CD14-positive monocyte (primary cell): ENCODE results near the gene P2RX6. TPM values are rescaled to one million over a fixed set of nuclear protein-coding genes. Genes with fewer than 3 reads are reported as not detected.
A peak's percentile ranks its signal among the peaks of the same experiment; 100 is the strongest.

Source experiments
- DNase-seq, 3 donors: peaks; one replicate each; pipeline ENCODE4 v3.0.0-alpha.2; 2011 to 2022
- H2AFZ ChIP-seq: 2 replicates; pipeline ENCODE4 v1.6.0; 2012; ENCODE audit warnings: mild to moderate bottlenecking, low read depth, low read length, inconsistent platforms; ENCODE audit not compliant: insufficient read depth, poor library complexity, severe bottlenecking
- H3K27ac ChIP-seq, 2 donors: 1 replicate in 1 of 2; 2 replicates in 1 of 2; pipeline ENCODE4 v1.5.1; 2012 to 2013; ENCODE audit warnings: low read length in 2 of 2, control low read depth in 1 of 2, inconsistent platforms in 1 of 2, low read depth in 1 of 2, mild to moderate bottlenecking in 1 of 2
- H3K27me3 ChIP-seq, 2 donors: one replicate each; pipeline versions ENCODE4 v1.6.0 to v1.6.1; 2011 to 2013; ENCODE audit warnings: low read length in 2 of 2; ENCODE audit not compliant: control insufficient read depth in 2 of 2, insufficient read depth in 2 of 2
- H3K36me3 ChIP-seq, 2 donors: replicated peaks in 1 of 2; 1 replicate in 1 of 2; 2 replicates in 1 of 2; pipeline versions ENCODE4 v1.5.1 to v1.6.1; 2012 to 2013; ENCODE audit warnings: low read length in 2 of 2, control low read depth in 1 of 2, inconsistent platforms in 1 of 2, mild to moderate bottlenecking in 1 of 2; ENCODE audit not compliant: insufficient read depth in 2 of 2, control insufficient read depth in 1 of 2
- H3K4me1 ChIP-seq, 2 donors: 1 replicate in 1 of 2; 2 replicates in 1 of 2; pipeline versions ENCODE4 v1.5.1 to v1.6.1; 2012 to 2013; ENCODE audit warnings: low read length in 2 of 2, control low read depth in 1 of 2, inconsistent platforms in 1 of 2, mild to moderate bottlenecking in 1 of 2, moderate library complexity in 1 of 2; ENCODE audit not compliant: insufficient read depth in 2 of 2, control insufficient read depth in 1 of 2
- H3K4me2 ChIP-seq: replicated peaks from 2 replicates; pipeline ENCODE3; 2012; ENCODE audit warnings: low read length, moderate library complexity, mild to moderate bottlenecking; ENCODE audit not compliant: poor library complexity, severe bottlenecking; ENCODE audit errors: extremely low read depth
- H3K4me3 ChIP-seq, 3 experiments: fragments of 200-600 bp in 1 of 3; sonication (generic) in 1 of 3; replicated peaks in 1 of 3; 1 replicate in 2 of 3; 2 replicates in 1 of 3; pipeline ENCODE4 v1.5.1; 2011 to 2013; ENCODE audit warnings: low read length in 3 of 3, mild to moderate bottlenecking in 3 of 3, control low read depth in 2 of 3, low read depth in 2 of 3, inconsistent platforms in 1 of 3, moderate library complexity in 1 of 3
- H3K79me2 ChIP-seq: 2 replicates; pipeline ENCODE4 v1.6.0; 2012; ENCODE audit warnings: mild to moderate bottlenecking, control low read depth, inconsistent platforms, low read length, moderate library complexity; ENCODE audit not compliant: insufficient read depth
- H3K9ac ChIP-seq: 2 replicates; pipeline ENCODE4 v1.6.0; 2017; ENCODE audit warnings: low read length, mild to moderate bottlenecking; ENCODE audit not compliant: insufficient read depth, poor library complexity, severe bottlenecking
- H3K9me3 ChIP-seq, 2 donors: replicated peaks in 1 of 2; 1 replicate in 1 of 2; 2 replicates in 1 of 2; pipeline versions ENCODE4 v1.5.1 to v1.6.1; 2012 to 2013; ENCODE audit warnings: low read length in 2 of 2, control low read depth in 1 of 2; ENCODE audit not compliant: control insufficient read depth in 1 of 2, insufficient read depth in 1 of 2
- H4K20me1 ChIP-seq: 2 replicates; pipeline ENCODE4 v1.6.0; 2012; ENCODE audit warnings: mild to moderate bottlenecking, low read length, control low read depth, moderate library complexity; ENCODE audit not compliant: insufficient read depth
- H3K27ac Mint-ChIP-seq, 7 donors: one replicate each; pipeline ENCODE4 v1.8.0; 2020; ENCODE audit warnings: mild to moderate bottlenecking in 7 of 7, mixed read lengths in 7 of 7, moderate library complexity in 6 of 7, inconsistent platforms in 2 of 7
- H3K27me3 Mint-ChIP-seq, 3 donors: one replicate each; pipeline ENCODE4 v1.8.0; 2021 to 2022; ENCODE audit warnings: low read depth in 3 of 3, mild to moderate bottlenecking in 3 of 3, mixed read lengths in 3 of 3, moderate library complexity in 3 of 3, inconsistent platforms in 1 of 3
- H3K36me3 Mint-ChIP-seq, 2 donors: one replicate each; pipeline ENCODE4 v1.8.0; 2020; ENCODE audit warnings: mixed read lengths in 2 of 2, inconsistent platforms in 1 of 2, mild to moderate bottlenecking in 1 of 2
- H3K4me1 Mint-ChIP-seq: one replicate; pipeline ENCODE4 v1.8.0; 2020; ENCODE audit warnings: mild to moderate bottlenecking, mixed read lengths
- H3K4me3 Mint-ChIP-seq, 2 donors: one replicate each; pipeline ENCODE4 v1.8.0; 2020; ENCODE audit warnings: mild to moderate bottlenecking in 2 of 2, mixed read lengths in 2 of 2, moderate library complexity in 1 of 2
- H3K9me3 Mint-ChIP-seq, 7 donors: one replicate each; pipeline ENCODE4 v1.8.0; 2020 to 2022; ENCODE audit warnings: mixed read lengths in 7 of 7, mild to moderate bottlenecking in 6 of 7, moderate library complexity in 6 of 7, inconsistent platforms in 2 of 7
- WGBS: methylation state at CpG from one replicate; pipeline ENCODE4 v1.1.5; 2013; ENCODE audit warnings: missing lambda C conversion rate; ENCODE audit not compliant: insufficient coverage; 5-methylcytosine and 5-hydroxymethylcytosine counted together
- intact Hi-C, 2 donors: fragments of 100-400 bp; cut with micrococcal nuclease; formaldehyde crosslinking; loops; one replicate each; pipeline versions ENCODE4 v1.15.0 to v1.15.1; 2023
- polyA plus RNA-seq, 3 donors: library from polyadenylated mRNA; depleted of rRNA in 1 of 3; unstranded in 2 of 3; stranded (reverse) in 1 of 3; fragments of 300-500 nt in 2 of 3; fragments of >200 nt in 1 of 3; fragmentation: Illumina TruSeq in 2 of 3; gene quantifications; 1 replicate in 2 of 3; 2 replicates in 1 of 3; pipeline ENCODE4 v1.2.3, GENCODE V29; 2012 to 2021
- TF ChIP-seq, protein P1 (sequence below): fragments of 200-600 bp; IDR thresholded peaks from one replicate; pipeline ENCODE4 v1.8.0; 2022; ENCODE audit warnings: antibody characterized with exemption, mild to moderate bottlenecking

Gene P2RX6
- polyA plus RNA-seq, 3 donors: not detected

DNA sequence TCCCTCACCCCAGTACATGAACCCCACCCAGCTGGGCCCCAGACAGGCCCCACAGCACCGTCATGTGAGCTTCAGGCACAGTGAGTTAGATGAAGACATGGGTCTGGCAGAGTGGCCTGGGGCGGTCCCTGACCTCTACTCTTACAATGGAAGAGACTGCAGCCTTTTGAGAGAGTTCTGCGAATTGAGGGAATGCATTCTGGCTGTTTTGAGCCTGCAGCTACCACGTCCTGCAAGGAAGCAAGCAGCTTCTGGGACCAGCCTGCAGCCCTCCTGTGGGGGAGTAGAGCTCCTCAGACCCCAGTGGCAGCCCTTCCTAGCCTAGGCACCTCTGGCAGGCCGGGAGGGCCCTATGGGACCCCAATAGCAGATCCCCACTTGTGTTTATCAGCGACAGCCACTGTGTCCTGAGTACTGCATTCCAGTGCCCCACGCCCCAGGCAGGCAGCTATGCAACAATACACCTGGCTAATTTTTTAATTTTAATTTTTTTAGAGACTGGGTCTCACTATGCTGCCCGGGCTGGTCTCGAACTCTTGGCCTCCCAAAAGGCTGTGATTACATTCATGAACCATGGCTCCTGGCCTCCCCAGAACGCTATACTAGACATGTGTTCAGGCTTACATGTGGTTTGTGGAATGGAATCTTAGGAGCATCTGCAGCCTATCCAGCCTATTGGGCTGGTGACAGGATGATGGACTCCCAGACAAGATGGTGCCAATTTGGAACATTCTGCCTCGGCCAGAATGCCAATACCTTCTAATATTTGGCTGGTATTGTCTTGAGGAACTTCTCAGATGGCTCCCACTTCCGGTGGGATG, 18.1 kb downstream of the P2RX6 start:
- intact Hi-C loops: no loop called here
- no peaks in the 10 kb centered on the region for H4K20me1 ChIP-seq
- TF ChIP-seq, protein P1, sequence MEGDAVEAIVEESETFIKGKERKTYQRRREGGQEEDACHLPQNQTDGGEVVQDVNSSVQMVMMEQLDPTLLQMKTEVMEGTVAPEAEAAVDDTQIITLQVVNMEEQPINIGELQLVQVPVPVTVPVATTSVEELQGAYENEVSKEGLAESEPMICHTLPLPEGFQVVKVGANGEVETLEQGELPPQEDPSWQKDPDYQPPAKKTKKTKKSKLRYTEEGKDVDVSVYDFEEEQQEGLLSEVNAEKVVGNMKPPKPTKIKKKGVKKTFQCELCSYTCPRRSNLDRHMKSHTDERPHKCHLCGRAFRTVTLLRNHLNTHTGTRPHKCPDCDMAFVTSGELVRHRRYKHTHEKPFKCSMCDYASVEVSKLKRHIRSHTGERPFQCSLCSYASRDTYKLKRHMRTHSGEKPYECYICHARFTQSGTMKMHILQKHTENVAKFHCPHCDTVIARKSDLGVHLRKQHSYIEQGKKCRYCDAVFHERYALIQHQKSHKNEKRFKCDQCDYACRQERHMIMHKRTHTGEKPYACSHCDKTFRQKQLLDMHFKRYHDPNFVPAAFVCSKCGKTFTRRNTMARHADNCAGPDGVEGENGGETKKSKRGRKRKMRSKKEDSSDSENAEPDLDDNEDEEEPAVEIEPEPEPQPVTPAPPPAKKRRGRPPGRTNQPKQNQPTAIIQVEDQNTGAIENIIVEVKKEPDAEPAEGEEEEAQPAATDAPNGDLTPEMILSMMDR: no peak
- Mint-ChIP-seq H3K36me3 (no peaks in the 10 kb centered on the region), H3K9me3 (peaks cover 0 to 5% (median 0%) of the 10 kb centered on the region in 7 donors), H3K27me3 (peaks cover 32 to 42% (median 40%) of the 10 kb centered on the region in 3 donors), H3K4me1 (no peaks in the 10 kb centered on the region), H3K4me3 (peak overlapping the region in 1 of 2 donors; percentile 46), H3K27ac (no peak overlapping the region)
- H3K9ac ChIP-seq: no peak overlapping the region
- H3K79me2 ChIP-seq: no peaks in the 10 kb centered on the region
- peaks cover 9 to 30% of the 10 kb centered on the region in 2 donors for H3K27me3 ChIP-seq
- H3K4me2 ChIP-seq: no peak overlapping the region
- H3K4me1 ChIP-seq: no peaks in the 10 kb centered on the region
- no peak overlapping the region for H3K4me3 ChIP-seq
- no peak for DNase-seq
- H2AFZ ChIP-seq: no peak overlapping the region
- H3K27ac ChIP-seq: no peak overlapping the region
- no peaks in the 10 kb centered on the region for H3K9me3 ChIP-seq
- H3K36me3 ChIP-seq: no peaks in the 10 kb centered on the region
- WGBS: 91% methylated on average over 6 of the region's 12 CpGs

DNA sequence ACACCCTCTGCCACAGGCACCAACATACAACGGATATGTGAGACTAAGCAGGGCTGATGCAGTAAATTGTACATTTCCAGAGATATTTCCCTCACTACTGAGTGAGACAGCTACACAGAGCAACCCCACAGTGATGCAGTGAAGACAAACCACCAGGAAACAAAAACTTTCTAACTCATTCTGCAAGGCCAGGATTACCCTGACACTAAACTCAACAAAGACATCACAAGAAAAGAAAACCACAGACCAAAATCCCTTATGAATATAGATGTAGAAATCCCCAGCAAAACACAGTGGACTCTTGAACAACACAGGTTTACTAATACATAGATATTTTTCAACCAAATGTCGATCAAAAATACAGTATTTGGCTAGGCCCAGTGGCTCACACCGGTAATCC, 18.9 kb downstream of the P2RX6 start:
- H3K27me3 Mint-ChIP-seq: peaks cover 32 to 42% (median 40%) of the 10 kb centered on the region in 3 donors
- Histone ChIP-seq H3K9ac (no peak overlapping the region), H2AFZ (no peak overlapping the region), H3K4me3 (no peak overlapping the region), H3K9me3 (no peaks in the 10 kb centered on the region), H3K4me1 (no peaks in the 10 kb centered on the region), H3K4me2 (no peak overlapping the region), H3K27me3 (peaks cover 9 to 30% of the 10 kb centered on the region in 2 donors), H4K20me1 (no peaks in the 10 kb centered on the region), H3K27ac (no peak overlapping the region), H3K79me2 (no peaks in the 10 kb centered on the region), H3K36me3 (no peaks in the 10 kb centered on the region)
- no peak overlapping the region for H3K4me3 Mint-ChIP-seq
- no peaks in the 10 kb centered on the region for H3K4me1 Mint-ChIP-seq
- TF ChIP-seq, protein P1: no peak
- H3K27ac Mint-ChIP-seq: peak overlapping the region in 1 of 7 donors; percentile 13
- peaks cover 0 to 5% (median 0%) of the 10 kb centered on the region in 7 donors for H3K9me3 Mint-ChIP-seq
- WGBS: no CpG with 5 or more reads among the region's 3 CpGs
- intact Hi-C loops: no loop called here
- DNase-seq: no peak
- no peaks in the 10 kb centered on the region for H3K36me3 Mint-ChIP-seq
